ENCODE data around the gene CERCAM.
A peak's percentile ranks its signal among the peaks of the same experiment; 100 is the strongest.

The CERCAM gene

GRCh38 chr9:128420651-128421481 lies at the start of gene CERCAM:
TSS of gene CERCAM (plus strand) at chr9:128420857. CDS start at chr9:128420878, 21 bp downstream.
- DNase-seq = peak in 9 of 14 donors; percentile 37 to 76 (median 60)

- no peak for DNase-seq
Observed at GRCh38 chr9:128371630-128372117, 49.0 kb upstream of the CERCAM start.

DNA sequence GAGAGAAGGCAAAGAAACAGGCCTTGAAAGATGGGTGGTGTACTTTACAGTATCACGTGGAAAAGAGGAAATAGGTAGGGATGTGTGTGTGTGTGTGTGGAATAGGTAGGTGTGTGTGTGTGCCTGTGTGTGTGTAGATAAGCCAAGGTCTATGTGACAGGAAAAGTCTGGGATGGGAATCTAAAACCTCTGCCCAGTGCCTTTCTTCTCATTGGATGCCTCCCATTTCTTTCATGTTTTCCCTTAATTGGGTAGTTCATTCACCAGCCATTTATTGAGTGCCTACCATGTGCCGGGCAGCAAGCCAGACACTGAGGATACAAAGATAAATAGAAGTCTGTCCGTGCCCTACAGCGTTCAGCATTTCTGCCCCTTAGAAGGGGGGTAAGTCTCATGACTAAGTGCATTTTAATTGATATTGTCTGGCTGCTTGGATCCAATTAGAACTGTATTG lies 48.4 kb upstream of the CERCAM start:
- peak in 4 of 14 donors; percentile 26 to 66 (median 40) for DNase-seq

DNA sequence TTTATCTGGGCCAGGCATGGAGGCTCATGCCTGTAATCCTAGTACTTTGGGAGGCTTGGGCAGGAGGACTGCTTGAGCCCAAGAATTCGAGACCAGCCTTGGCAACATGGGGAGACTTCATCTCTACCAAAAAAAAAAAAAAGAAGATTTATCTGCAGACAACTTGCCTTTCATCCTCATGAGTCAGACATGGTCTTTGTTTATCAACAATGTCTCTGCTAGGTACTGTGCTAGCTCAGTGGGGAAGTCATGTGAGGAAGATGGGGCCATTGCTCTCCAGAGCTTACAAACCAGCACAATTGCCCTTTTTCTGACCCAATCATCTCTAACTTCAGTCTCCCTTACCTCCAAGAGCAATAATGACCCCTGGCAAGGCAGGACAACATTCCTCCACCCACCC lies 47.9 kb upstream of the CERCAM start:
- no peak for DNase-seq

GRCh38 chr9:128374221-128374675 lies 46.4 kb upstream of the CERCAM start:
- DNase-seq = peak in 12 of 14 donors; percentile 31 to 91 (median 78)

- no peak for DNase-seq
Observed at GRCh38 chr9:128375865-128376264, 44.8 kb upstream of the CERCAM start.

- peak in 10 of 14 donors; percentile 28 to 76 (median 64) for DNase-seq
Observed at GRCh38 chr9:128382261-128382660, 38.4 kb upstream of the CERCAM start.

- peak in 7 of 14 donors; percentile 46 to 82 (median 64) for DNase-seq
Observed at GRCh38 chr9:128383007-128383753, 37.5 kb upstream of the CERCAM start.

DNA sequence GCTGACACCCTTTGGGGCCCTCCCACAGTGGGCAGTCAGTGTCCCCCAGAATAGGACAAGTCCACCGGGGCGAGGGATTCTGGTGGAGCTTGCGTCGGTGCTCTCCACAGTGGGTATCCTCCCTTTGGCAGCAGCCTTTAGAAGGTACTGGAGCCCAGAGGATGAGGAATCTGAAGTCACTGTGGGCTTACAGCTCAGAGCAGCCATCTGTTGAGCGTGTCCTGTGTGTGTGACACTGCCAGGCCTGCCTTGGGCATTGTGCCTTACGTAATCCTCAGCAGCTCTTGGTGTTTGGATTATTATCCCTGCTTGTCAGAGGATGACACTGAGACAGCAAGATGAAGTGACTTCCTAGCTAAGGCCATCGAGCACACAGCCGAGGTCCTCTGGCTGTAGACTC lies 36.9 kb upstream of the CERCAM start:
- peak in 11 of 14 donors; percentile 37 to 89 (median 65) for DNase-seq

- no peak for DNase-seq
Observed at GRCh38 chr9:128384801-128385495, 35.7 kb upstream of the CERCAM start.

DNA sequence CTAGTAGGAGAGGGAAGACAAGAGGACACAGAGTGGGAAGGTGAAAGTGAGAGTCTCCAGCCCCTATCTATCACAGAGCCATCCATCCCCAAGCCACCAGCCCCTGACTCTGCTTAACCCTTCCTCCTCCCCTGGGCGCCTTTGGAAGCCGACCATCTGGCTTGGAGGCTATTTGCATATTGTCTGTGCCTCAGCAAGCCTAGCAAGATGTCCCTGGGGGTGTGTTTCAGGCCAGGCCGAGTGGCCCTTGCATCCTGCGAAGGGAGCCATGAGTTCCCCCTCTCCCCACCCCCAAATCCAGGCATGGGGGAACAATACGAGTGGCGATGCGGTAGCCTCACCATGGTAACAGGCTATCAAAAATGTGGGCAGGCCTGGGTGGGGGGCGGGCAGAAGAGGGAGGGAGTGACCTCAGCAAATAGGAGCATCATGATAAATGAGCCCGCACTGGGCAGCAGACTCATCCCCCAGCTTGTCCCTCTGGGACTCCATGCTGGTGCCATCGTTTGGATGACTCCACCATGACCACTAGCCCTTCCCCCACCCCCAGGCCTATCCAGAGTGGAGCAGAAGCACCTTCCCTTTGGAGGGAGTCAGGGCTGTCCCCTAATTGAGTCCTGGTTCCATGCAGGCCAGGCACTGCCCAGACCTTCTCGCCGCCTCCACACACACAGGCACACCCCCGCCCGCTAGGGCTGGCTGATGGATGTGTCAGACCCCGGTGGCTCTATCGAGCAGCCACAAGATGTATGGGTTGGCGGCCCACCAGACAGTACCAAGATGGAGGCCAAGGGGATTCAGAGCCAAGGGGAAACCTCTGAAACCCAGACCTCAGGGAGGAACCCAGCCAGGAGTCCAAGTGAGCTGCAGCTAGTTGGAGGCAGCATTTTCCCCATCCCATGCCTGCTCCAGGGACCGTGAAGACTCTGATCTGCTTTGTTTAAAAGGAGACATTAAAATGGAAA lies 34.9 kb upstream of the CERCAM start:
- DNase-seq = peak in 2 of 14 donors; percentile 24 to 34

- DNase-seq = no peak
Observed at GRCh38 chr9:128388150-128388549, 32.5 kb upstream of the CERCAM start.

GRCh38 chr9:128389395-128390149 lies 31.1 kb upstream of the CERCAM start:
- DNase-seq = peak in 4 of 14 donors; percentile 27 to 38 (median 34)

GRCh38 chr9:128390150-128390812 lies 30.4 kb upstream of the CERCAM start:
- peak in 4 of 14 donors; percentile 50 to 73 (median 63) for DNase-seq

- peak in 8 of 14 donors; percentile 30 to 79 (median 66) for DNase-seq
Observed at GRCh38 chr9:128390813-128391711, 29.6 kb upstream of the CERCAM start.

GRCh38 chr9:128391956-128392301 lies 28.7 kb upstream of the CERCAM start:
- peak in 1 of 14 donors; percentile 47 for DNase-seq

- DNase-seq = peak in 1 of 14 donors; percentile 61
Observed at GRCh38 chr9:128392302-128393144, 28.1 kb upstream of the CERCAM start.

Data from C1 segment of cervical spinal cord (tissue), 14 donors.